NCI-H1417 treated with DMSO at 0.1 percent for 48 hours (cell line): Measurements from ENCODE around the gene ZFAND3.
"Not testable (repeated sequence)": the region's sequence is repeated elsewhere in the genome, so short reads cannot be mapped to it uniquely, and the experiment has no call there.

Source experiments
- DNase-seq: peaks from one replicate; lab custom pipeline; 2025; lab: John Stamatoyannopoulos, UW

The ZFAND3 gene

GRCh38 chr6:37865504-37865903 is 46.0 kb downstream of the ZFAND3 start:
- DNase-seq, result no peak

- no peak for DNase-seq
Measured at GRCh38 chr6:37866590-37867507, 47.3 kb downstream of the ZFAND3 start.

- DNase-seq, result no peak
Measured at GRCh38 chr6:37867756-37868446, 48.4 kb downstream of the ZFAND3 start.

DNA sequence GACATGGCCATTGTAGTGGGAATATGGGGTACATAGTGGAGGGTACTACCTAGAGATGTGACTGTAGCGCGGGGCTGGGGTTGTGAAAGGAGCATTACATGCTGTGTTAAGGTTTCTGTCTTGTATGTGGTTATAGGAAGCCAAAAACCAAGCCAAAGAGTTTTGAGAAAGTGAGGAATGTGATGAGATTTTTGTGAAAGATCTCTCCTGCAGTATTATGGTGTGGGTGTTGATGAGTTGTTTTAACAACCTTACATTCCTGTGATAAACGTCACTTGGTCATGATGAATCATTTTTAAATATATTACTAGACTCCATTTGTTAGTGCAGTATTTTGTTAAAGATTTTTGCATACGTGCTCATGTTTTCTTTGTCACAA is 48.9 kb downstream of the ZFAND3 start:
- DNase-seq, result no peak

- DNase-seq, result no peak
Measured at GRCh38 chr6:37871616-37872372, 52.3 kb downstream of the ZFAND3 start.

DNA sequence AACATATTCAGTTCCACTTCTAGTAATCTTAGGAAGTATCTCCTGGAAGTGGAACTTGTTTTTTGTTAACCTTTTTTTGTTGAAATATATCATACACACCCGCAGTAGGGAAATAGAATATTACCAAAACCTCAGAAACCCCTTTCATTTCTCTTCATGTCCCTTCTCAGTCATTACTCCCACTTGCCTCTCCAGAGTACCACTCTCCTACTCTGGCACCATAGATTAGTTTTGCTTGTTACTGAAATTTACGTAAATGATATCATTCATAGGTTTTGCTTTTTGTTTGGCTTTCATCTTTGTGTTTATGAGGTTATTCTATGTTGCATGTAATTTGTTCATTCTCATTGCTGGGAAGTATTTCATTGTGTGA is 52.8 kb downstream of the ZFAND3 start:
- no peak for DNase-seq

DNA sequence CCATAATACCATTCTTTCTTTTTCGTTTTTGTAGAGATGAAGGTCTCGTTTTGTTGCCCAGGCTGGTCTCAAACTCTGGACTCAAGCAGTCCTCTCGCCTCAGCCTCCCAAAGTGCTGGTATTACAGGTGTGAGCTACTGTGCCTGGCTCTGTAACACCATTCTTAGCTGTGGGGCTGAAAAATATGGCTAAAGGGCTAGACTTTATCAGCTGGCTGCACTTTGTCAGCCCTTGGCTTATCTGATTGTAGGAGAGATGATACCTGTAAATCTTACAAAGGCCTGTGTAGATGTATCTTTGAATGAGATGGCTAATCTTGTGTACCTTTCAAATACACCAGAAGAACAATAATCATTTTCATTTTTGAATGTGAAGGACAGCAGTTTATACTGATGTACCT is 55.2 kb downstream of the ZFAND3 start:
- DNase-seq, result no peak

DNA sequence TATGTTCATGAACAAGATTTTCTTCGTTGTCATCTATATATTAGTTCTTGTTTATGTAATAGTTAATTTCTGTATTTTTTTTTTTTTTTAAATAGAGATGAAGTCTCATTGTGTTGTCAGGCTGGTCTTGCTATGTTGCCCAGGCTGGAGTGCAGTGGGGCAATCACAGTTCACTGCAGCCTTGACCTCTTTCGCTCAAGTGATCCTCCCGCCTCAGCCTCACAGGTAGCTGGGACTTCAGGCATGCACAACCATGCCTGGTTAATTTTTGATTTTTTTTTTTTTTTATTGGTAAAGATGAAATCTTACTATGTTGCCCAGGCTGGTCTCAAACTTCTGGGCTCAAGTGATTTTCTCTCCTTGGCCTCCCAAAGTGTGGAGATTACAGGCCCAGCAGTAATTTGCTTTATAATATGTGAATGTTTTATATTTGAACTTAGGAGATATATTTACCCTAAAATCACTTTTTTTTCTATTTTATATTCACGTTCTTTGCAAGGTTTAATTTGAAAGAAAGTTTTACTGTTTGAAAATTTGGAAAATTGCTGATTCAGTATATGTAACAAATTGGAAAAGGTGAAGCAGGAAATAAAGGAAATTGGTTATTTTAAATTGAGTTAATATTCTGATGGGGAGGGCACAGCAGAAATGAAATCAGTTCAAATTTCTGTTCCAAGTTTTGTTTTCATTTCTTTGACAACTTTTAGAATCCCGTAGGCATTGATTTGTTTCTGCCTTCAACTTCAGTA is 56.2 kb downstream of the ZFAND3 start:
- no peak for DNase-seq

DNA sequence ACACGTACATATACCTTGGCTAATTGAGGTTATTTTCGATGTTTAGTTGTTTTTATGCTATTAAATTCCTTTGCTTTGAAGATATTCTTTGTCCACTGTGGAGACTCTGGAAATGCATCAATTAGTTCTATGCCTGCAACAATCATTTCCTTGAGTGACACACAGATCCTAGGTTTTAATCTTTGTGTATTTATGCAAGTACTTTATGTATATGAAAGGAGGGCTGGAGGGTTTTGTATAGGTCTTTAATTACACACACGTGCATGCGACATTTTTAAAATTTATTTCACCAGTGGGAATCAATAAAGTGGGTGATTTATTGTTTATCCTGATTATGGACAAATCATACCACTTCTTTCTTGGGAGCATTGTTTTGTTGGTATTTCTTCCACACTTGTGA is 57.3 kb downstream of the ZFAND3 start:
- DNase-seq, result no peak

- DNase-seq, result no peak
Measured at GRCh38 chr6:37877373-37878149, 58.0 kb downstream of the ZFAND3 start.

- DNase-seq, result no peak
Measured at GRCh38 chr6:37878150-37878710, 58.7 kb downstream of the ZFAND3 start.

GRCh38 chr6:37880602-37881001 is 61.1 kb downstream of the ZFAND3 start:
- DNase-seq, result not testable (repeated sequence)

DNA sequence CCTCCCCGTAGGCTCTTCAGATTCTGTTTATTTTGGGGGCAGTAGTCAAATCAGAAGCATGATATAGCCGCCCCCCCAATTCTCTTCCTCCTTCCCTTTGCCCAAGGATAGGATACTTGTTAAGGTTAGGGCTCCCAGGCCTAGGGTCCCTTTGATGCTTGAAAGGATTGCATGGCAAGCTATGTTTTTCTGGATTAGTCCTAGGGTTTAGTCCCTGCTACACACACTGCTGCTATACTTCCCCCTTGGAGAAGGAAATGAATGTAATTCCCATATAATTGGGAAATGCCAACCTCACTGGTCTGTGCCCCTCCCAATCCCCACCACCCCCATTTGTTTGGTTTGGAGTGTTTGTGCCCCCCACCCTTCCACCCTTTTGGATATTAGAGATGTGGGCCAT is 62.8 kb downstream of the ZFAND3 start:
- DNase-seq, result no peak

GRCh38 chr6:37882724-37883413 is 63.3 kb downstream of the ZFAND3 start:
- DNase-seq, result no peak

- no peak for DNase-seq
Measured at GRCh38 chr6:37884548-37884947, 65.0 kb downstream of the ZFAND3 start.

DNA sequence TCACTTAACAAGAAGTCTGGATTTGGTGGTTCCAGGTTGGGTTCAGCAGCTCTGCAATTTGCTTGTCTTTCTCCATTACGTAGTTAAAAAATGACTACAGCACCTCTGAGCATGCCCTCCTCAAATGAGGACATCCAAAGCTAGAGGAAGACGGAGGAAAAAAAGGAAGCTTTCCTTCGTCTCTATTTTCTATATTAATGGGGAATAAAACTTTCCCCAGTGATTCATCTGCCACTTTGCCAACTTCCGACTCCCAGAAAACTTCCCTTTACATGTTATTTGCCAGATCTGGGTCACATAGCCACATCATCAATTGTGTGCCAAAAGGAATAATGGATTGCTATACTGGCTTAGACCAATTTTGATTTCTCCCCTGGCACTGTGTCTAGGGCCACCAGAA is 69.5 kb downstream of the ZFAND3 start:
- no peak for DNase-seq

GRCh38 chr6:37889486-37889885 is 70.0 kb downstream of the ZFAND3 start:
- DNase-seq, result no peak

DNA sequence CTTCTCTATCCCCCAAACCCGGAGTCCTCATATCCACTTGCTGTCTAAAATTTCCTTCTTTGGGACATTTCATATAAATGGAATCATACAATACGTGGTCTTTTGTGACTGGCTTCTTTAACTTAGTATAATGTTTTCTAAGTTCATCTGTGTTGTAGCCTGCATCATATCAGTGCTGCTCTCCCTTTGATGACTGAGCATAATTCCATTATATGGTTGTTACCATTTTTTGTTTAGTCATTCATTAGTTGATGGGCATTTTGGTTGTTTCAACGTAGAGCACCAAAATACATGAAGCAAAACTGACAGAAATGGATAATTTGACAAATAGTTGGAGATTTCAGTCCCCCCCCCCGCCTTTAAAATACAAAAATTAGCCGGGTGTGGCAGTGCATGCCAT is 71.5 kb downstream of the ZFAND3 start:
- DNase-seq, result no peak

GRCh38 chr6:37893257-37893656 is 73.7 kb downstream of the ZFAND3 start:
- no peak for DNase-seq

- not testable (repeated sequence) for DNase-seq
Measured at GRCh38 chr6:37893734-37894133, 74.2 kb downstream of the ZFAND3 start.
